Left colon (tissue), 2 donors: ENCODE results near the gene MGRN1. TPM values are rescaled to one million over a fixed set of nuclear protein-coding genes. Genes with fewer than 3 reads are reported as not detected.
"Not testable (repeated sequence)": the region's sequence is repeated elsewhere in the genome, so short reads cannot be mapped to it uniquely, and the experiment has no call there.

Experiments used
- ATAC-seq: fragments of 200-7000 bp; cut with Tn5 transposase; one replicate; pipeline ENCODE4 v1.9.1; 2020; ENCODE audit warnings: mild to moderate bottlenecking, moderate library complexity
- DNase-seq, 2 donors: peaks; one replicate each; pipeline ENCODE4 v3.0.0-alpha.2; 2020
- intact Hi-C, 2 donors: fragments of 100-400 bp; cut with DNase I in 1 of 2; cut with micrococcal nuclease in 1 of 2; formaldehyde crosslinking; loops; one replicate each; pipeline versions ENCODE4 v1.11.2 to v1.14.0; 2022; cut with DNase I, micrococcal nuclease
- microRNA-seq, 2 donors: library from miRNA; unstranded; fragments of <30 nt; microRNA quantifications; one replicate each; pipeline versions ENCODE4 v1.1.0 to v1.2.0, GENCODE V29; 2020
- total RNA-seq, 2 donors: library from RNA; stranded (reverse); fragmentation: NEBNext Ultra II Directional; extraction: Animal tissue kit (Norgen Biotek cat#: 25700); gene quantifications; one replicate each; pipeline ENCODE4 v1.2.1, GENCODE V29; 2021
- donor health status: DM: no; HTN: no; CAD: no.
- donor health status: DM: yes; HTN: yes; CAD: no.

Gene MGRN1
- total RNA-seq, 2 donors from 2014 or later, result 71.9 to 84.6 TPM

DNA sequence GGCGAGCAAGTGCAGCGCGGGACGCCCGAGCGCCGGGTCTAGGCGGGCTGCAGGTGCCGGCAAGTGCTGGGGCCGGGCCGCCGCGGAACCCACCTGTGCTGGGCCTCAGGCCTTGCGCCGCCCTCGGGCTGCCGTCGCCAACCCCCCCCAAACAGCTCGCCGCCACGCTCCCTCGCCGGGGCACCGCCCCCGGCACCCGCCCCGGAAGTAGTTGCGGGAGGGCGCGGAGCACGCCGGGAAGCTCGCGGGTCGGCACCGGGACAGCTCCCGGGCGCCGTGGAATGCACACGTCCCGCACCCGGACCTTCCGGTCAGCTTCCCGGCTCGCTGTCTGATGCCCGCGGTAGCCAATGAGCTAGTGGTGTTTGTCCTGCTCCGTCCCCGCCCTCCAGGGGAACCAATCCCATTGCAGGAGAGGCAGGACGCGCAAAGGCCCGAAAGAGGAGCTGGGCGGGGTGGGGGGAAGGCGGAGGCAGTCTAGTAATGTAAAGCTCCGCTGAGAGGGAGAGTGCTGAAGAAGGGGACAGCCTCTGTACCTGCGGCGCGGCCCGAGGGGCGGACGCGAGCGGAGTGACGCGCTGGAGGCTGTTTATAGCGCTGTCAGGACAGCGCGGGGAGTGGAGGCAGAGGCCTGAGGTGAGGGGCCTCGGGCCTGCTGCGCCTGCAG lies 109.6 kb downstream of the MGRN1 start, which contains the start of the genes ANKS3 and DNAAF8:
ANKS3 (minus strand) TSS at position 209 of the 667 bp plus-strand sequence. CDS start 4,122 bp downstream, outside the sequence.
DNAAF8 (plus strand) TSS at position 475 of the 667 bp plus-strand sequence. CDS start 1,978 bp downstream, outside the sequence.
- ATAC-seq (peak; percentile 96), DNase-seq (peak; percentile 91 to 98)
- intact Hi-C loops, result no loop called here

GRCh38 chr16:4734730-4735535 lies 110.3 kb downstream of the MGRN1 start:
- intact Hi-C loops, result no loop called here
- DNase-seq (peak; percentile 91 to 96), ATAC-seq (peak; percentile 77)

GRCh38 chr16:4736546-4736945 lies 111.9 kb downstream of the MGRN1 start:
- ATAC-seq, result no peak
- DNase-seq, result no peak
- intact Hi-C loops, result no loop called here

DNA sequence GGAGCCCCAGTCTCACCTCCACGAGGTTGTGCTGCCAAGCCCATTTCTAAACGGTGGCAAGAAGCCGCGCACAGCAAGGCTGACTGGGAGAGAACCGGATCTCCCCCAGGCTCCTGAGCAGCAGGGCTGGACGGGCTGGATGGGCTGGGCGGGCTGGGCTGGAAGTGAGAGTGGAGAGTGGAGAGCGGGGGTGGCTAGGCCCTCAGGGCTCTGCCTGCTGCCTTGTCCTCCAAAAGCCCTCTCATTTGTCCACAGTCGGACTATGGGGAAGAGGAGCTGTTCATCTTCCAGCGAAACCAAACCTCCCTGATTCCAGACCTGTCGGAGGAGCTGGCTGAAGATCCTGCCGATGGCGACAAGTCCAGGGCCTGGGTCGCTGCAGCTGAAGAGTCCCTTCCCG lies 112.9 kb downstream of the MGRN1 start:
- intact Hi-C loops, result no loop called here
- ATAC-seq (no peak), DNase-seq (no peak)

- intact Hi-C loops, DNase-seq, ATAC-seq: not testable (repeated sequence)
Observed at GRCh38 chr16:4738370-4738769, 113.7 kb downstream of the MGRN1 start.

Small RNA genes lying within 50 kb of the gene (microRNA-seq; reads per million reads assigned to microRNA genes)
- gene MIR6769A, result 0 to 0.53 reads per million in 2 donors

Other genes with a start within 250 kb of the MGRN1 start
- gene CORO7, start 208.2 kb upstream of the MGRN1 start, total RNA-seq, result 10 to 100 TPM; 43.9 to 48.0 TPM
- 10 to 100 TPM; 43.6 to 56.7 TPM for gene DNAJA3, start 199.0 kb upstream of the MGRN1 start, total RNA-seq
- 10 to 100 TPM; 36.9 to 39.6 TPM for gene NMRAL1, start 150.2 kb upstream of the MGRN1 start, total RNA-seq
- gene HMOX2, start 148.4 kb upstream of the MGRN1 start, total RNA-seq, result 10 to 100 TPM; 61.2 to 65.2 TPM
- 10 to 100 TPM; 17.1 to 26.8 TPM for gene CDIP1, start 86.1 kb upstream of the MGRN1 start, total RNA-seq
- under 1 TPM in 1 of 2 donors, not detected in 1; 0.11 TPM for gene C16orf96, start 68.5 kb upstream of the MGRN1 start, total RNA-seq
- gene UBALD1, start 9.9 kb upstream of the MGRN1 start, total RNA-seq, result 10 to 100 TPM; 17.1 to 19.6 TPM
- gene NUDT16L1, start 68.7 kb downstream of the MGRN1 start, total RNA-seq, result 10 to 100 TPM; 43.0 to 43.8 TPM
- gene ANKS3, start 109.4 kb downstream of the MGRN1 start, total RNA-seq, result 10 to 100 TPM; 13.5 to 21.2 TPM
- gene DNAAF8, start 109.7 kb downstream of the MGRN1 start, total RNA-seq, result under 1 TPM; 0.49 to 0.67 TPM
- 10 to 100 TPM; 12.4 to 13.7 TPM for gene ZNF500, start 142.3 kb downstream of the MGRN1 start, total RNA-seq
- gene SEPTIN12, start 163.5 kb downstream of the MGRN1 start, total RNA-seq, result under 1 TPM in 1 of 2 donors, not detected in 1; 0.75 TPM
- 100 to 1,000 TPM; 448 to 580 TPM for gene SMIM22, start 170.5 kb downstream of the MGRN1 start, total RNA-seq
- gene ROGDI, start 177.8 kb downstream of the MGRN1 start, total RNA-seq, result 10 to 100 TPM; 21.2 to 26.1 TPM
- 100 to 1,000 TPM; 106 to 114 TPM for gene GLYR1, start 222.5 kb downstream of the MGRN1 start, total RNA-seq
- gene UBN1, start 222.7 kb downstream of the MGRN1 start, total RNA-seq, result 10 to 100 TPM; 34.8 to 43.5 TPM